ENCODE data around the gene SIGLEC9. TPM values are rescaled to one million over a fixed set of nuclear protein-coding genes. Genes with fewer than 3 reads are reported as not detected.

The SIGLEC9 gene
- total and polyA plus RNA-seq, 2 experiments from 2014 or later: not detected

DNA sequence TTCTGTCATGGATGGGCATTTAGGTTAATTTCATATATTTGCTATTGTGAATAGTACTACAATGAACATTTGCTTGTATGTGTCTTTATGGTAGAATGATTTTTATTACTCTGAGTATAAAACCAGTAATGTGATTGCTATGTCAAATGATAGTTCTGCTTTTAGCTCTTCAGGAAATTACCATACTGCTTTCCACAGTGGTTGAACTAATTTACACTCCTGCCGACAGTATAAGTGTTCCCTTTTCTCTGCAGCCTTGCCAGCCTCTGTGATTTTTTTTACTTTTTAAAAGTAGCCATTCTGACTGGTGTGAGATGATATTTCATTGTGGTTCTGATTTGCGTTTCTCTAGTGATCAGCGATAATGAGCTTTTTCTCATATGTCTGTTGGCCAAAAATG, 23.9 kb downstream of the SIGLEC9 start:
- H3K27ac ChIP-seq: no peak overlapping the region
- H3K4me2 ChIP-seq (ENCODE audit: unreplicated experiment): no peak overlapping the region
- no peak for DNase-seq
- WGBS, 2 experiments (ENCODE audit: low coverage in 1 of 2, low lambda C conversion rate in 2 of 2, missing lambda C conversion rate in 2 of 2): 42 to 53% methylated on average over 3 of the region's 3 CpGs
- H3K27me3 ChIP-seq (replicated peaks; ENCODE audit: insufficient read depth): no peaks in the 10 kb centered on the region
- H4K20me1 ChIP-seq (ENCODE audit: insufficient read depth): no peaks in the 10 kb centered on the region
- H3K4me3 ChIP-seq: no peak overlapping the region
- no peaks in the 10 kb centered on the region for H3K9me2 ChIP-seq (ENCODE audit: insufficient read depth)
- H3K79me2 ChIP-seq (ENCODE audit: insufficient read depth): no peaks in the 10 kb centered on the region
- in situ Hi-C loops (cut with MboI): no loop called here
- H3F3A ChIP-seq (ENCODE audit: insufficient read depth): no peaks in the 10 kb centered on the region
- H2AFZ ChIP-seq: no peak overlapping the region
- no peak for TF ChIP-seq EZH2 (IDR thresholded peaks at IDR 0.05; ENCODE audit: insufficient read depth, poor library complexity, severe bottlenecking)
- TF ChIP-seq EZH2phosphoT487 (IDR thresholded peaks at IDR 0.05; ENCODE audit: insufficient read depth, low read depth): no peak
- H3K4me1 ChIP-seq (ENCODE audit: insufficient read depth): no peaks in the 10 kb centered on the region
- no peaks in the 10 kb centered on the region for H3K36me3 ChIP-seq (ENCODE audit: low read depth)
- H3K9ac ChIP-seq: no peak overlapping the region
- no peaks in the 10 kb centered on the region for H3K9me3 ChIP-seq (ENCODE audit: low read depth)

DNA sequence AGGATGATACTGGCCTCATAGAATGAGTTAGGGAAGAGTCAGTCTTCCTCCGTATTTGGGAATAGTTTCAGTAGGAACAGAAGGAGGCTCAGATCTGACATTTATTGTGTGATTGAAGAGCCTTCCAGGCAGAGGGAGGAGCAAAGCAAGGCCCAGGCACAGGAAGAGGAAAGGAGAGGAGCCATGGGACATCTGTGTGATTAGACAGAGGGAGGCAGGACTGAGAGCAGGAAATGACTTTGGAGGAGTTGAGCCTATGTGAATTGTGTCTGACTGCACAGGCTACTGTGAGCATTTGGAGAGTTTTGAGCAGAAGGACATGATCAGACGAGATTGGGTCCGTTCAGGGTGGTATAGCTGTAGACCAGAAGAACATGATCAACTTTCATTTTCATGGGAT, 25.9 kb downstream of the SIGLEC9 start:
- no peak overlapping the region for H3K4me2 ChIP-seq (ENCODE audit: unreplicated experiment)
- no peak overlapping the region for H3K27ac ChIP-seq
- no peaks in the 10 kb centered on the region for H3K27me3 ChIP-seq (replicated peaks; ENCODE audit: insufficient read depth)
- no peak for DNase-seq
- H4K20me1 ChIP-seq (ENCODE audit: insufficient read depth): no peaks in the 10 kb centered on the region
- no peaks in the 10 kb centered on the region for H3K36me3 ChIP-seq (ENCODE audit: low read depth)
- H2AFZ ChIP-seq: no peak overlapping the region
- no peak overlapping the region for H3K4me3 ChIP-seq
- WGBS, 2 experiments (ENCODE audit: low coverage in 1 of 2, low lambda C conversion rate in 2 of 2, missing lambda C conversion rate in 2 of 2): 0 to 3% methylated on average over 3 of the region's 3 CpGs
- no peaks in the 10 kb centered on the region for H3F3A ChIP-seq (ENCODE audit: insufficient read depth)
- H3K4me1 ChIP-seq (ENCODE audit: insufficient read depth): no peaks in the 10 kb centered on the region
- no peaks in the 10 kb centered on the region for H3K9me3 ChIP-seq (ENCODE audit: low read depth)
- TF ChIP-seq EZH2 (IDR thresholded peaks at IDR 0.05; ENCODE audit: insufficient read depth, poor library complexity, severe bottlenecking) (no peak), EZH2phosphoT487 (IDR thresholded peaks at IDR 0.05; ENCODE audit: insufficient read depth, low read depth) (no peak)
- in situ Hi-C loops (cut with MboI): no loop called here
- no peak overlapping the region for H3K9ac ChIP-seq
- H3K9me2 ChIP-seq (ENCODE audit: insufficient read depth): no peaks in the 10 kb centered on the region
- no peaks in the 10 kb centered on the region for H3K79me2 ChIP-seq (ENCODE audit: insufficient read depth)

DNA sequence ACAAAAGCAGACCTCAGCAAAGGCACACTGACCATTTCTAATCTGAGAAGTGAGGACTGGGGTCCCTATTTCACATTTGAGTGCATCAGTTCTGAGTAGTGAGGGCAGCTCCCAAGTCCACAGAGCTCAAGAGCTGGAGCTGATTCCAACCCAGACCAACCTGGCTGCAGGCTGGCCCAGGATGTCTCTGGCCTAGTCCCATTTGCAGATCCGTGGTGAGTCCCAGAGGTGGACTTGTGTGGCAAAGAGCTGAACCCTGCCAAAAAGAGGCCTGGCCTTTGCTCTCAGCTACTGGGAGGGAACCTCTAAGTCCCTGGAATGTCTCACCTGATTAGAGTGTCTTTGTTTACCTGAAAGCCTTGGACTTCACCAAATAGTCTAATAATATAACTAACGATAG, 32.0 kb downstream of the SIGLEC9 start:
- DNase-seq: no peak

DNA sequence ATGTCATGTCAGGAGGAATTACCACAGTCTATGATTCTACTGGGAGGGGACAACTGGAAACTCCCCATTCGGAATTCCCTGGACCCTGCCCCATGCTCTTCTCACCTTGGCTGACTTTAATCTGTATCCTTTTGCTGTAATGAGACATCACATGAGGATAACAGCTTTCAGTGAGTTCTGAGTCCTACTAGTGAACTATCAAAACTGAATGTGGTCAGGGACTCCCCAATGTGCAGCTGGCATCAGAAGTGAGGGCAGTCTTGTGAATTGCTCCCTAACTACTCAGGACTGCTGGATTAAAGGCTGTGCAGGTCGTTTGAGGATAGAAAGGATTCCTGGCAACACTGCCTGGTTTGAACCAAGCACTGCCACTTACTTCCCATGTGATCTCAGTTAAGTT, 32.6 kb downstream of the SIGLEC9 start:
- H3K4me1 ChIP-seq (ENCODE audit: insufficient read depth): no peaks in the 10 kb centered on the region
- DNase-seq: no peak
- H4K20me1 ChIP-seq (ENCODE audit: insufficient read depth): no peaks in the 10 kb centered on the region
- no peak overlapping the region for H3K9ac ChIP-seq
- H3K27ac ChIP-seq: no peak overlapping the region
- no peak overlapping the region for H3K4me3 ChIP-seq
- no peaks in the 10 kb centered on the region for H3K79me2 ChIP-seq (ENCODE audit: insufficient read depth)
- in situ Hi-C loops (cut with MboI): no loop called here
- H3K4me2 ChIP-seq (ENCODE audit: unreplicated experiment): no peak overlapping the region
- 3 to 11% methylated on average over 2 of the region's 2 CpGs for WGBS, 2 experiments (ENCODE audit: low coverage in 1 of 2, low lambda C conversion rate in 2 of 2, missing lambda C conversion rate in 2 of 2)
- H3K9me3 ChIP-seq (ENCODE audit: low read depth): no peaks in the 10 kb centered on the region
- no peaks in the 10 kb centered on the region for H3K9me2 ChIP-seq (ENCODE audit: insufficient read depth)
- no peaks in the 10 kb centered on the region for H3F3A ChIP-seq (ENCODE audit: insufficient read depth)
- no peaks in the 10 kb centered on the region for H3K36me3 ChIP-seq (ENCODE audit: low read depth)
- TF ChIP-seq EZH2 (IDR thresholded peaks at IDR 0.05; ENCODE audit: insufficient read depth, poor library complexity, severe bottlenecking) (no peak), EZH2phosphoT487 (IDR thresholded peaks at IDR 0.05; ENCODE audit: insufficient read depth, low read depth) (no peak)
- no peaks in the 10 kb centered on the region; the same call in 1 of the 2 replicates for H3K27me3 ChIP-seq (replicated peaks; ENCODE audit: insufficient read depth)
- H2AFZ ChIP-seq: no peak overlapping the region

More for the DNA sequence above, 32.0 kb downstream of the SIGLEC9 start:
- H3K36me3 ChIP-seq (ENCODE audit: low read depth): no peaks in the 10 kb centered on the region
- H3F3A ChIP-seq (ENCODE audit: insufficient read depth): no peaks in the 10 kb centered on the region
- 26 to 39% methylated on average over 2 of the region's 2 CpGs for WGBS, 2 experiments (ENCODE audit: low coverage in 1 of 2, low lambda C conversion rate in 2 of 2, missing lambda C conversion rate in 2 of 2)
- H4K20me1 ChIP-seq (ENCODE audit: insufficient read depth): no peaks in the 10 kb centered on the region
- H3K4me1 ChIP-seq (ENCODE audit: insufficient read depth): no peaks in the 10 kb centered on the region
- H3K4me2 ChIP-seq (ENCODE audit: unreplicated experiment): no peak overlapping the region
- H3K4me3 ChIP-seq: no peak overlapping the region
- H3K79me2 ChIP-seq (ENCODE audit: insufficient read depth): no peaks in the 10 kb centered on the region
- H3K9ac ChIP-seq: no peak overlapping the region
- TF ChIP-seq EZH2 (IDR thresholded peaks at IDR 0.05; ENCODE audit: insufficient read depth, poor library complexity, severe bottlenecking): no peak
- no peak for TF ChIP-seq EZH2phosphoT487 (IDR thresholded peaks at IDR 0.05; ENCODE audit: insufficient read depth, low read depth)
- H3K27ac ChIP-seq: no peak overlapping the region
- H3K9me3 ChIP-seq (ENCODE audit: low read depth): no peaks in the 10 kb centered on the region
- H3K9me2 ChIP-seq (ENCODE audit: insufficient read depth): no peaks in the 10 kb centered on the region
- H2AFZ ChIP-seq: no peak overlapping the region
- no peaks in the 10 kb centered on the region; the same call in 1 of the 2 replicates for H3K27me3 ChIP-seq (replicated peaks; ENCODE audit: insufficient read depth)
- in situ Hi-C loops (cut with MboI): no loop called here

Data from GM23248 (cell line).